Measurements from ENCODE around the gene KLF4. TPM values are rescaled to one million over a fixed set of nuclear protein-coding genes. Genes with fewer than 3 reads are reported as not detected.

KLF4 gene
- polyA plus RNA-seq (2013): 143 TPM

DNA sequence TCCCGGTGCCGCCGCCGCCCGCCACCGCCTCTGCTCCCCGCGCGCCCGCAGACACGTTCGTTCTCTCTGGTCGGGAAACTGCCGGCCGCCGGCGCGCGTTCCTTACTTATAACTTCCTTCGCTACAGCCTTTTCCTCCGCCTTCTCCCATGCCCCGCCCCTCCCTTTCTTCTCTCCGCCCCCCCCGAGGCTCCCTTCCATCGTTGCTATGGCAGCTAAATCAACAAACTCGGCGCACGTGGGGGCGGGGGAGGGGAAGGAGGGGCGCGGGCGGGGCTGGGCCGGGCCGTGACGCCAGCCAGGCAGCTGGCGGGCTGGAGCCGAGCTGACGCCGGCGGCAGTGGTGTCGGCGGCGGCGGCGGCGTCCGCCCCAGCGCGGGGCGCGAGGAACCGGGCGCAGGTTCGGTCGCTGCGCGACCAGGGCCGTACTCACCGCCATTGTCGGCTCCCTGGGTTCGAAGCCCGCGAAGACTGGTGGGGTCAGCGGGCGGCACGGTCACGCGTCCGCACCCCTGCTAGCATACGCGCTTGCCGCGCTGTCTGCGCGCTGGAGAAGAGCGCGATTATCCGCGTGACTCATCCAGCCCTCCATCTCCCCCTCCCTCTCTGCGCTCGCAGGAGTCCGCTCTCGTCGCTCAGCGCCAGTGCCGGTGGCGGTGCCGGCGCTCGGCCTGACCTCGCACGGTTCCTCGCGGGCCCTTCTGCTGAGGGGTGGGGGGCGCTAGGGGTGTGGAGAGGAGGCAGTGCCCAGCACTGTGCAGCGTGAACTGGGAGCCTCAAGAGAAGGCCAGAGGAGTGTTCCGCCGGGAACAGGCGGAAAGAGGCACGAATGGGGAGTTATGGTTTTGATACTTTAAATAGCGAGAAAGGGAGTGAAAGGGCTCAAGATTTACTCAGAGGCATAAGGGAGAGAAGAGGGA is at the start of gene KLF4:
Gene KLF4 (minus strand): TSS at position 83 of the 919 bp plus-strand sequence. CDS start 597 bp downstream, outside the sequence.
- H3K4me3 ChIP-seq (ENCODE audit: control insufficient read depth in 1 of 7, extremely low read depth in 1 of 7, insufficient read depth in 4 of 7, low read depth in 2 of 7, low read length in 6 of 7): peak within 1 kb of the TSS; percentile 37 to 91 (median 74)
- H3K27me3 ChIP-seq (replicated peaks in 2 of 5; ENCODE audit: control insufficient read depth in 4 of 5, insufficient read depth in 5 of 5, low read length in 4 of 5): peaks cover 4 to 79% (median 34%) of the 10 kb centered on the region in 5 experiments

DNA sequence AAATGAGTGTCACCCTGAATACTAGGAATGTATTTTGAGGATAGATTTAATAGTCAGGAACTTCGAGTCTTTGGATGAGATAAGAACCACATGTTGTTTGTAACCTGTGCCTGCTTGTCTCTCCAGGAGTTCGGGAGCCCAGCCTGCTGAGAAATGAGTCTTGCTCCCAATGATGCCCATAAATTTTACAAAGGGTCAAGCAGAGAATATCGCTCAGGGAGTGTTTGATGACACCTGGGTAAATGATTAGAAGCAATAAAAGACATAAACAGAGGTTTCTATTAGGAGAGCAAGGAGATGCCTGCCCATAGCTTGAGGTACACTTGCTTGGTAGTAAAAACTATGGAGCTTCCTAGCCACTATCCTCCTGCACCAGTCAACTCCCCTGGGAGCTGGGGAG is 46.9 kb upstream of the KLF4 start:
- CTCF ChIA-PET: no interaction called here
- no peaks in the 10 kb centered on the region for H3K36me3 ChIP-seq (ENCODE audit: control insufficient read depth in 4 of 4, insufficient read depth in 4 of 4, low read length in 3 of 4)
- no peak overlapping the region for H3K4me3 ChIP-seq (ENCODE audit: control insufficient read depth in 1 of 7, extremely low read depth in 1 of 7, insufficient read depth in 4 of 7, low read depth in 2 of 7, low read length in 6 of 7)
- no peaks in the 10 kb centered on the region for H3K4me1 ChIP-seq (ENCODE audit: control extremely low read depth in 1 of 4, control insufficient read depth in 4 of 4, insufficient read depth in 4 of 4, low read length in 3 of 4)
- DNase-seq: no peak
- 90% methylated on average over 3 of the region's 3 CpGs for WGBS (ENCODE audit: insufficient coverage)
- POLR2A ChIA-PET: no interaction called here
- no peaks in the 10 kb centered on the region for H3K9me3 ChIP-seq (ENCODE audit: control extremely low read depth in 1 of 5, control insufficient read depth in 4 of 5, insufficient read depth in 2 of 5, low read depth in 1 of 5, low read length in 4 of 5)
- H3K27me3 ChIP-seq (replicated peaks in 2 of 5; ENCODE audit: control insufficient read depth in 4 of 5, insufficient read depth in 5 of 5, low read length in 4 of 5): no peaks in the 10 kb centered on the region
- H3K27ac ChIP-seq (ENCODE audit: insufficient read depth in 1 of 2, low read depth in 1 of 2, low read length in 2 of 2, poor library complexity in 1 of 2, severe bottlenecking in 2 of 2): no peak overlapping the region

More for the DNA sequence above, at the start of gene KLF4:
- Histone ChIP-seq H3K27ac (ENCODE audit: insufficient read depth in 1 of 2, low read depth in 1 of 2, low read length in 2 of 2, poor library complexity in 1 of 2, severe bottlenecking in 2 of 2) (peak within 1 kb of the TSS; percentile 58 to 75), H3K36me3 (ENCODE audit: control insufficient read depth in 4 of 4, insufficient read depth in 4 of 4, low read length in 3 of 4) (peaks cover 0 to 13% (median 0%) of the 10 kb centered on the region in 4 experiments), H3K9me3 (ENCODE audit: control extremely low read depth in 1 of 5, control insufficient read depth in 4 of 5, insufficient read depth in 2 of 5, low read depth in 1 of 5, low read length in 4 of 5) (peaks cover 0 to 6% (median 0%) of the 10 kb centered on the region in 5 experiments), H3K4me1 (ENCODE audit: control extremely low read depth in 1 of 4, control insufficient read depth in 4 of 4, insufficient read depth in 4 of 4, low read length in 3 of 4) (peaks cover 0 to 41% (median 36%) of the 10 kb centered on the region in 4 experiments)
- CTCF ChIA-PET: interaction anchor here (1.4 kb wide), 1 partner anchor 11 kb away, joined by 4 read pairs; no protein-coding TSS in a partner anchor
- POLR2A ChIA-PET: no interaction called here
- DNase-seq: peak; percentile 90 to 96 (median 95)
- under 1% methylated on average over 52 of the region's 101 CpGs for WGBS (ENCODE audit: insufficient coverage)

DNA sequence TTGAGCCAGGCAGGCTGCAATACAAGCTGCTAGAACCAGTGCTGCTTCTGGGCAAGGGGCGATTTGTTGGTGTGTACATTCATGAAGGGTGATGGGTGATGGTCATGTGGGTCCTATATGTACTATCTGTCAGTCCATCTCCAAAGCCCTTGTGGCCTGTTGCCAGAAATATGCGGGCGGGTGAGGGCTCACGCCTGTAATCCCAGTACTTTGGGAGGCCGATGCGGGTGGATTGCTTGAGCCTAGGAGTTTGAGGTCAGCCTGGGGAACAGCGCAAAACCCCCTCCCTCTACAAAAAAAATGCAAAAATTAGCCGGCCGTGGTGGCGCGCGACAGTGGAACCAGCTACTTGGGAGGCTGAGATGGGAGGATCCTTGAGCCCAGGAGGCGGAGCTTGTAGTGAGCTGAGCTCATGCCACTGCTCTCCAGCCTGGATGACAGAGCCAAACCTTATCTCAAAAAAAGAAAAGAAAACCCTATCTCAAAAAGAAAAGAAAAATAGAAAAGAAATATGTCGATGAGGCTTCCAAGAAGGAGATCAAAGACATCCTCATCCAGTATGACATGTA is 45.0 kb upstream of the KLF4 start:
- Histone ChIP-seq H3K4me1 (ENCODE audit: control extremely low read depth in 1 of 4, control insufficient read depth in 4 of 4, insufficient read depth in 4 of 4, low read length in 3 of 4) (no peaks in the 10 kb centered on the region), H3K9me3 (ENCODE audit: control extremely low read depth in 1 of 5, control insufficient read depth in 4 of 5, insufficient read depth in 2 of 5, low read depth in 1 of 5, low read length in 4 of 5) (no peaks in the 10 kb centered on the region), H3K27me3 (replicated peaks in 2 of 5; ENCODE audit: control insufficient read depth in 4 of 5, insufficient read depth in 5 of 5, low read length in 4 of 5) (no peaks in the 10 kb centered on the region), H3K4me3 (ENCODE audit: control insufficient read depth in 1 of 7, extremely low read depth in 1 of 7, insufficient read depth in 4 of 7, low read depth in 2 of 7, low read length in 6 of 7) (no peak overlapping the region), H3K27ac (ENCODE audit: insufficient read depth in 1 of 2, low read depth in 1 of 2, low read length in 2 of 2, poor library complexity in 1 of 2, severe bottlenecking in 2 of 2) (no peak overlapping the region), H3K36me3 (ENCODE audit: control insufficient read depth in 4 of 4, insufficient read depth in 4 of 4, low read length in 3 of 4) (no peaks in the 10 kb centered on the region)
- DNase-seq: no peak
- WGBS (ENCODE audit: insufficient coverage): 93% methylated on average over 3 of the region's 14 CpGs
- ChIA-PET POLR2A (no interaction called here), CTCF (no interaction called here)

- ChIA-PET POLR2A (interaction anchor here (0.7 kb wide), 1 partner anchor 187 kb away, joined by 4 read pairs; no protein-coding TSS in a partner anchor), CTCF (no interaction called here)
- DNase-seq: peak in 2 of 3 donors; percentile 19 to 32
- no peak overlapping the region for H3K4me3 ChIP-seq (ENCODE audit: control insufficient read depth in 1 of 7, extremely low read depth in 1 of 7, insufficient read depth in 4 of 7, low read depth in 2 of 7, low read length in 6 of 7)
- no peaks in the 10 kb centered on the region for H3K36me3 ChIP-seq (ENCODE audit: control insufficient read depth in 4 of 4, insufficient read depth in 4 of 4, low read length in 3 of 4)
- no peak overlapping the region for H3K27ac ChIP-seq (ENCODE audit: insufficient read depth in 1 of 2, low read depth in 1 of 2, low read length in 2 of 2, poor library complexity in 1 of 2, severe bottlenecking in 2 of 2)
- no CpG with 5 or more reads among the region's 1 CpG for WGBS (ENCODE audit: insufficient coverage)
- no peaks in the 10 kb centered on the region for H3K4me1 ChIP-seq (ENCODE audit: control extremely low read depth in 1 of 4, control insufficient read depth in 4 of 4, insufficient read depth in 4 of 4, low read length in 3 of 4)
- H3K9me3 ChIP-seq (ENCODE audit: control extremely low read depth in 1 of 5, control insufficient read depth in 4 of 5, insufficient read depth in 2 of 5, low read depth in 1 of 5, low read length in 4 of 5): no peaks in the 10 kb centered on the region
- H3K27me3 ChIP-seq (replicated peaks in 2 of 5; ENCODE audit: control insufficient read depth in 4 of 5, insufficient read depth in 5 of 5, low read length in 4 of 5): no peaks in the 10 kb centered on the region
Observed at GRCh38 chr9:107530679-107531078, 41.1 kb upstream of the KLF4 start.

DNA sequence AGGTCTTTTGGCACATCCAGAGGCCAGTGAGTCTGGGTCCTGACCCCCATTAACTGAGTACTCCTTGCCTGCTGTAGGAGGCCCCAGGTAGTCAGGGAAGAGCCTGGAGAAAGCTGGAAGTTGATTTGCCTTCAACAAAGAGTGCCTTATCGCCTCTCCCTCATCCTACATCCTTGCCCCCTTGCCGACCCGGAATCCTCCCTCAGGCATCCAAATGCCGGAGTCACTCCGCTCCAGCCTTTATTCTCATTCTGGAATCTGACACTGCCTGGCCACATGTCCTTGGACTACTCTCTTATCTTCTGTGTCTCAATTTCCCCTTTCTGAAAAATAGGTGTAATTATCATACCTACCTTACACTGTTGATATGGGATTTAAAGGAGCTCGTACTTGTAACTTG is 39.1 kb upstream of the KLF4 start:
- no peaks in the 10 kb centered on the region for H3K27me3 ChIP-seq (replicated peaks in 2 of 5; ENCODE audit: control insufficient read depth in 4 of 5, insufficient read depth in 5 of 5, low read length in 4 of 5)
- no peak overlapping the region for H3K27ac ChIP-seq (ENCODE audit: insufficient read depth in 1 of 2, low read depth in 1 of 2, low read length in 2 of 2, poor library complexity in 1 of 2, severe bottlenecking in 2 of 2)
- POLR2A ChIA-PET: no interaction called here
- CTCF ChIA-PET: interaction anchor here (0.6 to 1.2 kb wide), 2 partner anchors 12 to 21 kb away, joined by 3 to 4 read pairs; no protein-coding TSS in a partner anchor
- H3K36me3 ChIP-seq (ENCODE audit: control insufficient read depth in 4 of 4, insufficient read depth in 4 of 4, low read length in 3 of 4): no peaks in the 10 kb centered on the region
- no peak for DNase-seq
- no peak overlapping the region for H3K4me3 ChIP-seq (ENCODE audit: control insufficient read depth in 1 of 7, extremely low read depth in 1 of 7, insufficient read depth in 4 of 7, low read depth in 2 of 7, low read length in 6 of 7)
- WGBS (ENCODE audit: insufficient coverage): 98% methylated on average over 5 of the region's 6 CpGs
- no peaks in the 10 kb centered on the region for H3K9me3 ChIP-seq (ENCODE audit: control extremely low read depth in 1 of 5, control insufficient read depth in 4 of 5, insufficient read depth in 2 of 5, low read depth in 1 of 5, low read length in 4 of 5)
- no peaks in the 10 kb centered on the region for H3K4me1 ChIP-seq (ENCODE audit: control extremely low read depth in 1 of 4, control insufficient read depth in 4 of 4, insufficient read depth in 4 of 4, low read length in 3 of 4)

GRCh38 chr9:107523539-107523938 is 34.0 kb upstream of the KLF4 start:
- CTCF ChIA-PET: no interaction called here
- no peaks in the 10 kb centered on the region for H3K36me3 ChIP-seq (ENCODE audit: control insufficient read depth in 4 of 4, insufficient read depth in 4 of 4, low read length in 3 of 4)
- H3K4me3 ChIP-seq (ENCODE audit: control insufficient read depth in 1 of 7, extremely low read depth in 1 of 7, insufficient read depth in 4 of 7, low read depth in 2 of 7, low read length in 6 of 7): no peak overlapping the region
- no peaks in the 10 kb centered on the region for H3K9me3 ChIP-seq (ENCODE audit: control extremely low read depth in 1 of 5, control insufficient read depth in 4 of 5, insufficient read depth in 2 of 5, low read depth in 1 of 5, low read length in 4 of 5)
- no peaks in the 10 kb centered on the region for H3K4me1 ChIP-seq (ENCODE audit: control extremely low read depth in 1 of 4, control insufficient read depth in 4 of 4, insufficient read depth in 4 of 4, low read length in 3 of 4)
- no peak for DNase-seq
- H3K27ac ChIP-seq (ENCODE audit: insufficient read depth in 1 of 2, low read depth in 1 of 2, low read length in 2 of 2, poor library complexity in 1 of 2, severe bottlenecking in 2 of 2): no peak overlapping the region
- POLR2A ChIA-PET: no interaction called here
- no peaks in the 10 kb centered on the region for H3K27me3 ChIP-seq (replicated peaks in 2 of 5; ENCODE audit: control insufficient read depth in 4 of 5, insufficient read depth in 5 of 5, low read length in 4 of 5)
- 100% methylated on average over 6 of the region's 6 CpGs for WGBS (ENCODE audit: insufficient coverage)

- H3K27ac ChIP-seq (ENCODE audit: insufficient read depth in 1 of 2, low read depth in 1 of 2, low read length in 2 of 2, poor library complexity in 1 of 2, severe bottlenecking in 2 of 2): no peak overlapping the region
- no peak overlapping the region for H3K4me3 ChIP-seq (ENCODE audit: control insufficient read depth in 1 of 7, extremely low read depth in 1 of 7, insufficient read depth in 4 of 7, low read depth in 2 of 7, low read length in 6 of 7)
- no peaks in the 10 kb centered on the region for H3K9me3 ChIP-seq (ENCODE audit: control extremely low read depth in 1 of 5, control insufficient read depth in 4 of 5, insufficient read depth in 2 of 5, low read depth in 1 of 5, low read length in 4 of 5)
- no peaks in the 10 kb centered on the region for H3K27me3 ChIP-seq (replicated peaks in 2 of 5; ENCODE audit: control insufficient read depth in 4 of 5, insufficient read depth in 5 of 5, low read length in 4 of 5)
- DNase-seq: no peak
- WGBS (ENCODE audit: insufficient coverage): 100% methylated on average over 1 of the region's 1 CpG
- no peaks in the 10 kb centered on the region for H3K4me1 ChIP-seq (ENCODE audit: control extremely low read depth in 1 of 4, control insufficient read depth in 4 of 4, insufficient read depth in 4 of 4, low read length in 3 of 4)
- CTCF ChIA-PET: no interaction called here
- POLR2A ChIA-PET: no interaction called here
- no peaks in the 10 kb centered on the region for H3K36me3 ChIP-seq (ENCODE audit: control insufficient read depth in 4 of 4, insufficient read depth in 4 of 4, low read length in 3 of 4)
Observed at GRCh38 chr9:107520186-107520585, 30.6 kb upstream of the KLF4 start.
